GM23338 (cell line): ENCODE results near the gene SRGAP3. TPM values are rescaled to one million over a fixed set of nuclear protein-coding genes. Genes with fewer than 3 reads are reported as not detected.

Experiments used
- ATAC-seq: fragments of 200-7000 bp; cut with Tn5 transposase; 3 replicates; pipeline ENCODE4 v1.9.1; 2020
- DNase-seq: peaks from one replicate; pipeline ENCODE4 v3.0.0-alpha.2; 2015; ENCODE audit warnings: low spot score
- H2AFZ ChIP-seq: fragments of 200-600 bp; sonication (generic); 2 replicates; pipeline ENCODE4 v1.8.0; 2016; ENCODE audit warnings: antibody characterized with exemption, mild to moderate bottlenecking, moderate library complexity
- H3F3A ChIP-seq: fragments of 200-600 bp; sonication (generic); replicated peaks from 2 replicates; pipeline ENCODE4 v1.8.0; 2017; ENCODE audit warnings: antibody characterized with exemption, mixed run types, low read depth
- H3K27ac ChIP-seq: fragments of 200-600 bp; sonication (generic); 2 replicates; pipeline ENCODE4 v1.6.1; 2016; ENCODE audit warnings: low read depth
- H3K27me3 ChIP-seq: fragments of 200-600 bp; sonication (generic); 2 replicates; pipeline ENCODE4 v1.8.0; 2016; ENCODE audit warnings: mild to moderate bottlenecking, mixed run types, moderate library complexity; ENCODE audit not compliant: insufficient read depth
- H3K36me3 ChIP-seq: fragments of 200-600 bp; sonication (generic); 2 replicates; pipeline ENCODE4 v1.8.0; 2016; ENCODE audit warnings: mild to moderate bottlenecking; ENCODE audit not compliant: insufficient read depth
- H3K4me1 ChIP-seq: fragments of 200-600 bp; sonication (generic); 2 replicates; pipeline ENCODE4 v1.8.0; 2016; ENCODE audit warnings: mild to moderate bottlenecking, moderate library complexity; ENCODE audit not compliant: insufficient read depth
- H3K4me2 ChIP-seq: fragments of 200-600 bp; sonication (generic); 2 replicates; pipeline ENCODE4 v1.7.1; 2017; ENCODE audit warnings: mixed run types
- H3K4me3 ChIP-seq: fragments of 200-600 bp; sonication (generic); 2 replicates; pipeline ENCODE4 v1.6.1; 2016; ENCODE audit warnings: mixed run types
- H3K79me2 ChIP-seq: fragments of 200-600 bp; sonication (generic); replicated peaks from 2 replicates; pipeline ENCODE4 v1.8.0; 2017; ENCODE audit warnings: mild to moderate bottlenecking; ENCODE audit not compliant: insufficient read depth
- H3K9me2 ChIP-seq: fragments of 200-600 bp; sonication (generic); 2 replicates; pipeline ENCODE4 v1.8.0; 2017; ENCODE audit not compliant: insufficient read depth
- H4K20me1 ChIP-seq: fragments of 200-600 bp; sonication (generic); replicated peaks from 2 replicates; pipeline ENCODE4 v1.8.0; 2017; ENCODE audit warnings: mild to moderate bottlenecking; ENCODE audit not compliant: insufficient read depth
- H3K27ac Mint-ChIP-seq: 2 replicates; pipeline ENCODE4 v1.8.0; 2020; ENCODE audit warnings: inconsistent platforms, mild to moderate bottlenecking, moderate library complexity, mixed read lengths
- H3K27me3 Mint-ChIP-seq: 3 replicates; pipeline ENCODE4 v1.8.0; 2022; ENCODE audit warnings: low read depth, mild to moderate bottlenecking, moderate library complexity, mixed read lengths, inconsistent platforms; ENCODE audit not compliant: insufficient read depth, poor library complexity
- H3K36me3 Mint-ChIP-seq: 3 replicates; pipeline ENCODE4 v1.8.0; 2021; ENCODE audit warnings: low read depth, mild to moderate bottlenecking, inconsistent platforms, moderate library complexity, mixed read lengths
- H3K4me1 Mint-ChIP-seq: 3 replicates; pipeline ENCODE4 v1.8.0; 2020; ENCODE audit warnings: mild to moderate bottlenecking, inconsistent platforms, mixed read lengths
- H3K4me3 Mint-ChIP-seq: 3 replicates; pipeline ENCODE4 v1.8.0; 2021; ENCODE audit warnings: moderate library complexity, mild to moderate bottlenecking, inconsistent platforms, mixed read lengths
- H3K9me3 Mint-ChIP-seq: 3 replicates; pipeline ENCODE4 v1.8.0; 2020; ENCODE audit warnings: moderate library complexity, mild to moderate bottlenecking, inconsistent platforms, mixed read lengths
- CREB1 ChIP-seq: fragments of 250-450 bp; sonication (Bioruptor Pico); IDR thresholded peaks from 2 replicates; pipeline ENCODE4 v1.5.0; 2020; ENCODE audit warnings: low read depth, mild to moderate bottlenecking, moderate library complexity
- EZH2phosphoT487 ChIP-seq: fragments of 200-600 bp; sonication (generic); IDR thresholded peaks from one replicate; pipeline ENCODE4 v1.8.1; 2018; ENCODE audit warnings: antibody characterized with exemption; ENCODE audit not compliant: unreplicated experiment
- JUNB ChIP-seq: IDR thresholded peaks from one replicate; pipeline ENCODE4 v1.6.1; 2016; ENCODE audit warnings: antibody characterized with exemption; ENCODE audit not compliant: unreplicated experiment
- NANOG ChIP-seq: IDR thresholded peaks from 2 replicates; pipeline ENCODE4 v1.6.1; 2016; ENCODE audit warnings: antibody characterized with exemption, borderline replicate concordance
- ZNF114 ChIP-seq: fragments of 250-450 bp; sonication (Bioruptor Pico); IDR thresholded peaks from 2 replicates; pipeline ENCODE4 v1.5.0; 2020; ENCODE audit warnings: mild to moderate bottlenecking, moderate library complexity
- ZNF331 ChIP-seq: fragments of 250-450 bp; sonication (Bioruptor Pico); IDR thresholded peaks from 2 replicates; pipeline ENCODE4 v1.5.0; 2020; ENCODE audit warnings: low read depth, mild to moderate bottlenecking, moderate library complexity
- polyA plus RNA-seq: library from polyadenylated mRNA; unstranded; fragments of >200 nt; fragmentation: Nextera tagmentation; extraction: Ambion mirVana; gene quantifications from 2 replicates; pipeline ENCODE4 v1.2.1, GENCODE V29; 2016
- total RNA-seq: library from RNA; depleted of rRNA; stranded (reverse); fragments of >200 nt; shearing (Covaris generic); gene quantifications from 2 replicates; pipeline ENCODE4 v1.2.3, GENCODE V29; 2014
- TF ChIP-seq, protein P1 (sequence below): IDR thresholded peaks from one replicate; pipeline ENCODE4 v1.6.1; 2018; ENCODE audit warnings: antibody characterized with exemption; ENCODE audit not compliant: unreplicated experiment
- TF ChIP-seq, protein P2 (sequence below): fragments of 250-450 bp; sonication (Bioruptor Pico); IDR thresholded peaks from 2 replicates; pipeline ENCODE4 v1.5.0; 2020; ENCODE audit warnings: mild to moderate bottlenecking, moderate library complexity
- TF ChIP-seq, protein P3 (sequence below), 2 experiments: fragments of 200-600 bp in 1 of 2; sonication (generic) in 1 of 2; conservative IDR thresholded peaks; 2 replicates each; pipeline versions ENCODE4 v1.5.1 to v1.6.1; 2016 to 2017; ENCODE audit warnings: antibody characterized with exemption in 2 of 2, low read depth in 2 of 2, mild to moderate bottlenecking in 2 of 2, moderate library complexity in 1 of 2

Gene SRGAP3
- total and polyA plus RNA-seq, 2 experiments from 2014 or later: 6.4 to 9.4 TPM

- no peak overlapping the region for H3K27ac Mint-ChIP-seq
- Histone ChIP-seq H2AFZ (no peak overlapping the region), H4K20me1 (no peaks in the 10 kb centered on the region), H3K27me3 (no peaks in the 10 kb centered on the region), H3K4me3 (no peak overlapping the region), H3K36me3 (no peaks in the 10 kb centered on the region), H3K4me2 (no peak overlapping the region), H3K9me2 (peaks cover 10% of the 10 kb centered on the region; the same call in 1 of the 2 replicates), H3K27ac (no peak overlapping the region), H3F3A (no peaks in the 10 kb centered on the region), H3K4me1 (no peaks in the 10 kb centered on the region), H3K79me2 (no peaks in the 10 kb centered on the region)
- peaks cover 6% of the 10 kb centered on the region for H3K27me3 Mint-ChIP-seq
- H3K4me3 Mint-ChIP-seq: no peak overlapping the region
- DNase-seq (no peak), ATAC-seq (no peak)
- no peaks in the 10 kb centered on the region for H3K4me1 Mint-ChIP-seq
- TF ChIP-seq, protein P1, sequence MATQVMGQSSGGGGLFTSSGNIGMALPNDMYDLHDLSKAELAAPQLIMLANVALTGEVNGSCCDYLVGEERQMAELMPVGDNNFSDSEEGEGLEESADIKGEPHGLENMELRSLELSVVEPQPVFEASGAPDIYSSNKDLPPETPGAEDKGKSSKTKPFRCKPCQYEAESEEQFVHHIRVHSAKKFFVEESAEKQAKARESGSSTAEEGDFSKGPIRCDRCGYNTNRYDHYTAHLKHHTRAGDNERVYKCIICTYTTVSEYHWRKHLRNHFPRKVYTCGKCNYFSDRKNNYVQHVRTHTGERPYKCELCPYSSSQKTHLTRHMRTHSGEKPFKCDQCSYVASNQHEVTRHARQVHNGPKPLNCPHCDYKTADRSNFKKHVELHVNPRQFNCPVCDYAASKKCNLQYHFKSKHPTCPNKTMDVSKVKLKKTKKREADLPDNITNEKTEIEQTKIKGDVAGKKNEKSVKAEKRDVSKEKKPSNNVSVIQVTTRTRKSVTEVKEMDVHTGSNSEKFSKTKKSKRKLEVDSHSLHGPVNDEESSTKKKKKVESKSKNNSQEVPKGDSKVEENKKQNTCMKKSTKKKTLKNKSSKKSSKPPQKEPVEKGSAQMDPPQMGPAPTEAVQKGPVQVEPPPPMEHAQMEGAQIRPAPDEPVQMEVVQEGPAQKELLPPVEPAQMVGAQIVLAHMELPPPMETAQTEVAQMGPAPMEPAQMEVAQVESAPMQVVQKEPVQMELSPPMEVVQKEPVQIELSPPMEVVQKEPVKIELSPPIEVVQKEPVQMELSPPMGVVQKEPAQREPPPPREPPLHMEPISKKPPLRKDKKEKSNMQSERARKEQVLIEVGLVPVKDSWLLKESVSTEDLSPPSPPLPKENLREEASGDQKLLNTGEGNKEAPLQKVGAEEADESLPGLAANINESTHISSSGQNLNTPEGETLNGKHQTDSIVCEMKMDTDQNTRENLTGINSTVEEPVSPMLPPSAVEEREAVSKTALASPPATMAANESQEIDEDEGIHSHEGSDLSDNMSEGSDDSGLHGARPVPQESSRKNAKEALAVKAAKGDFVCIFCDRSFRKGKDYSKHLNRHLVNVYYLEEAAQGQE: no peak
- TF ChIP-seq, protein P2, sequence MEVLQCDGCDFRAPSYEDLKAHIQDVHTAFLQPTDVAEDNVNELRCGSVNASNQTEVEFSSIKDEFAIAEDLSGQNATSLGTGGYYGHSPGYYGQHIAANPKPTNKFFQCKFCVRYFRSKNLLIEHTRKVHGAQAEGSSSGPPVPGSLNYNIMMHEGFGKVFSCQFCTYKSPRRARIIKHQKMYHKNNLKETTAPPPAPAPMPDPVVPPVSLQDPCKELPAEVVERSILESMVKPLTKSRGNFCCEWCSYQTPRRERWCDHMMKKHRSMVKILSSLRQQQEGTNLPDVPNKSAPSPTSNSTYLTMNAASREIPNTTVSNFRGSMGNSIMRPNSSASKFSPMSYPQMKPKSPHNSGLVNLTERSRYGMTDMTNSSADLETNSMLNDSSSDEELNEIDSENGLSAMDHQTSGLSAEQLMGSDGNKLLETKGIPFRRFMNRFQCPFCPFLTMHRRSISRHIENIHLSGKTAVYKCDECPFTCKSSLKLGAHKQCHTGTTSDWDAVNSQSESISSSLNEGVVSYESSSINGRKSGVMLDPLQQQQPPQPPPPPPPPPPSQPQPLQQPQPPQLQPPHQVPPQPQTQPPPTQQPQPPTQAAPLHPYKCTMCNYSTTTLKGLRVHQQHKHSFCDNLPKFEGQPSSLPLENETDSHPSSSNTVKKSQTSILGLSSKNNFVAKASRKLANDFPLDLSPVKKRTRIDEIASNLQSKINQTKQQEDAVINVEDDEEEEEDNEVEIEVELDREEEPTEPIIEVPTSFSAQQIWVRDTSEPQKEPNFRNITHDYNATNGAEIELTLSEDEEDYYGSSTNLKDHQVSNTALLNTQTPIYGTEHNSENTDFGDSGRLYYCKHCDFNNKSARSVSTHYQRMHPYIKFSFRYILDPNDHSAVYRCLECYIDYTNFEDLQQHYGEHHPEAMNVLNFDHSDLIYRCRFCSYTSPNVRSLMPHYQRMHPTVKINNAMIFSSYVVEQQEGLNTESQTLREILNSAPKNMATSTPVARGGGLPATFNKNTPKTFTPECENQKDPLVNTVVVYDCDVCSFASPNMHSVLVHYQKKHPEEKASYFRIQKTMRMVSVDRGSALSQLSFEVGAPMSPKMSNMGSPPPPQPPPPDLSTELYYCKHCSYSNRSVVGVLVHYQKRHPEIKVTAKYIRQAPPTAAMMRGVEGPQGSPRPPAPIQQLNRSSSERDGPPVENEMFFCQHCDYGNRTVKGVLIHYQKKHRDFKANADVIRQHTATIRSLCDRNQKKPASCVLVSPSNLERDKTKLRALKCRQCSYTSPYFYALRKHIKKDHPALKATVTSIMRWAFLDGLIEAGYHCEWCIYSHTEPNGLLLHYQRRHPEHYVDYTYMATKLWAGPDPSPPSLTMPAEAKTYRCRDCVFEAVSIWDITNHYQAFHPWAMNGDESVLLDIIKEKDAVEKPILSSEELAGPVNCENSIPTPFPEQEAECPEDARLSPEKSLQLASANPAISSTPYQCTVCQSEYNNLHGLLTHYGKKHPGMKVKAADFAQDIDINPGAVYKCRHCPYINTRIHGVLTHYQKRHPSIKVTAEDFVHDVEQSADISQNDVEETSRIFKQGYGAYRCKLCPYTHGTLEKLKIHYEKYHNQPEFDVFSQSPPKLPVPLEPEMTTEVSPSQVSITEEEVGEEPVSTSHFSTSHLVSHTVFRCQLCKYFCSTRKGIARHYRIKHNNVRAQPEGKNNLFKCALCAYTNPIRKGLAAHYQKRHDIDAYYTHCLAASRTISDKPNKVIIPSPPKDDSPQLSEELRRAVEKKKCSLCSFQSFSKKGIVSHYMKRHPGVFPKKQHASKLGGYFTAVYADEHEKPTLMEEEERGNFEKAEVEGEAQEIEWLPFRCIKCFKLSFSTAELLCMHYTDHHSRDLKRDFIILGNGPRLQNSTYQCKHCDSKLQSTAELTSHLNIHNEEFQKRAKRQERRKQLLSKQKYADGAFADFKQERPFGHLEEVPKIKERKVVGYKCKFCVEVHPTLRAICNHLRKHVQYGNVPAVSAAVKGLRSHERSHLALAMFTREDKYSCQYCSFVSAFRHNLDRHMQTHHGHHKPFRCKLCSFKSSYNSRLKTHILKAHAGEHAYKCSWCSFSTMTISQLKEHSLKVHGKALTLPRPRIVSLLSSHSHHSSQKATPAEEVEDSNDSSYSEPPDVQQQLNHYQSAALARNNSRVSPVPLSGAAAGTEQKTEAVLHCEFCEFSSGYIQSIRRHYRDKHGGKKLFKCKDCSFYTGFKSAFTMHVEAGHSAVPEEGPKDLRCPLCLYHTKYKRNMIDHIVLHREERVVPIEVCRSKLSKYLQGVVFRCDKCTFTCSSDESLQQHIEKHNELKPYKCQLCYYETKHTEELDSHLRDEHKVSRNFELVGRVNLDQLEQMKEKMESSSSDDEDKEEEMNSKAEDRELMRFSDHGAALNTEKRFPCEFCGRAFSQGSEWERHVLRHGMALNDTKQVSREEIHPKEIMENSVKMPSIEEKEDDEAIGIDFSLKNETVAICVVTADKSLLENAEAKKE (CRISPR knock-in tag): no peak
- TF ChIP-seq EZH2phosphoT487 (no peak), ZNF114 (CRISPR knock-in tag) (no peak), JUNB (no peak), NANOG (no peak), CREB1 (no peak), ZNF331 (no peak)
- TF ChIP-seq, protein P3, sequence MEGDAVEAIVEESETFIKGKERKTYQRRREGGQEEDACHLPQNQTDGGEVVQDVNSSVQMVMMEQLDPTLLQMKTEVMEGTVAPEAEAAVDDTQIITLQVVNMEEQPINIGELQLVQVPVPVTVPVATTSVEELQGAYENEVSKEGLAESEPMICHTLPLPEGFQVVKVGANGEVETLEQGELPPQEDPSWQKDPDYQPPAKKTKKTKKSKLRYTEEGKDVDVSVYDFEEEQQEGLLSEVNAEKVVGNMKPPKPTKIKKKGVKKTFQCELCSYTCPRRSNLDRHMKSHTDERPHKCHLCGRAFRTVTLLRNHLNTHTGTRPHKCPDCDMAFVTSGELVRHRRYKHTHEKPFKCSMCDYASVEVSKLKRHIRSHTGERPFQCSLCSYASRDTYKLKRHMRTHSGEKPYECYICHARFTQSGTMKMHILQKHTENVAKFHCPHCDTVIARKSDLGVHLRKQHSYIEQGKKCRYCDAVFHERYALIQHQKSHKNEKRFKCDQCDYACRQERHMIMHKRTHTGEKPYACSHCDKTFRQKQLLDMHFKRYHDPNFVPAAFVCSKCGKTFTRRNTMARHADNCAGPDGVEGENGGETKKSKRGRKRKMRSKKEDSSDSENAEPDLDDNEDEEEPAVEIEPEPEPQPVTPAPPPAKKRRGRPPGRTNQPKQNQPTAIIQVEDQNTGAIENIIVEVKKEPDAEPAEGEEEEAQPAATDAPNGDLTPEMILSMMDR (conservative IDR thresholded peaks at IDR 0.05; ENCODE audit: low read depth in 2 of 2): no peak
- no peaks in the 10 kb centered on the region for H3K36me3 Mint-ChIP-seq
- H3K9me3 Mint-ChIP-seq: peaks cover 3% of the 10 kb centered on the region; the same call in 2 of the 3 replicates
Measured at GRCh38 chr3:8981296-8981695, 268.1 kb downstream of the SRGAP3 start.
